ENCODE measurements around the gene LMO2.

Gene LMO2

DNA sequence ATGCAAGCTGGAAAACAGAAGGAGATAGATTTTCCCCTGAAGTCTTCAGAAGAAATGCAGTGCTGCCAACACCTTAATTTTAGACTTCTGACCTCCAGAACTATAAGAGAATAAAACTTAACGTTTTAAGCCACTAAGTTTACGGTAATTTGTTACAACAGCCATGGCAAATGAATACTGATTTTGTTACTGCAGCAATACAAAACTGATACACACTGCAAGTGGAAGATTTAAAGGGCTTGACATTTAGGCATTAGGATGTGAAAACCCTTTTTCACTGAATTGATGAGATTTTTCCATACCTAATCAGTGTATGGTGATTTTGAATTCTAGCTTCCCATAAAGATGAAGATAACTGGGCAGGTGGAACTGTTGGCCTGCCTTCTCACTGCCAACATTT is 22.1 kb upstream of the LMO2 start:
- no peak for DNase-seq (ENCODE audit: low read depth)

DNA sequence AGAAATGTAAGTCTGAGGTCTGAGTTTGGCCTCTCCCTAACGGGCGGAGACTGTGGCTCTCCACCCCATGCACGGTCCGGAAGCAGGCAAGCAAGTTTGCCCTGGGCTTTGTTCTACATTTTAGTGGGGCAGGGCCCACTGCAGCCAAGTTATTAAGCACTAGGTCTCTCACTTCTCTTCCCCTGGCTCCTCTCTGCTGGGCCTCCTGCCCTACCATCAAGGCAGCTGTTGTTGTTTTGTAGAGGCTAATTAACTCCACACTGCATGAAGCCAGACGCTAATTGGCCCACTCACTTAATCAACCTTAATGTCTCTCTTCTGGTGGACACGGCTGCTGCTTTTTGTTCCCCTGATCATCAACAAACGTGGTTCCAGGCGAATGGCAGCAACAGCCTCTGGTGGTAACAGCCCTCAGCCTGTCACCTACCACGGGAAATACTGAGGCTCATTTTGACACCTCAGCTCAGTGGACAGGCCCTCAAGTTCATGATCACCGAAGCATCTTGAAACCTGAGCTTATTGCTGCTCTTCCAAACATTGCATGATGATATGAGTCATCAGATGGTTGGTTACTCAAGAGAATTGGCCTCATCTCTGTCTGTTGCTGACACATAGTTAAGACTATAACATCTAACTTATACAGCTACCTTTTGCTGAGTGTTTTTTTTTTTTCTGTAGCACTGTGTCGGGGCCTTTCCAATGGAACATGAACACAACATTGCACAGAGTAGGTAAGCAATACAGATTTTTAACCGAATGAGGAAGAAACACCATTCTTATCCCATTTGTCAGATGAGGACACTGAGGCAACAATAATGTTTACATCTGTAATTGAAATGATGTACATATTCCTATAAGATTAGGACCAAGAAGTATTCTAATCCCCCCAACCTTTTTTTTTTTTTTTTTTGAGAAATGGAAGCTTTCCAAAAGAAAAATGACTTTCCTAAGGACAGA is 20.8 kb upstream of the LMO2 start:
- no peak for DNase-seq (ENCODE audit: low read depth)

DNA sequence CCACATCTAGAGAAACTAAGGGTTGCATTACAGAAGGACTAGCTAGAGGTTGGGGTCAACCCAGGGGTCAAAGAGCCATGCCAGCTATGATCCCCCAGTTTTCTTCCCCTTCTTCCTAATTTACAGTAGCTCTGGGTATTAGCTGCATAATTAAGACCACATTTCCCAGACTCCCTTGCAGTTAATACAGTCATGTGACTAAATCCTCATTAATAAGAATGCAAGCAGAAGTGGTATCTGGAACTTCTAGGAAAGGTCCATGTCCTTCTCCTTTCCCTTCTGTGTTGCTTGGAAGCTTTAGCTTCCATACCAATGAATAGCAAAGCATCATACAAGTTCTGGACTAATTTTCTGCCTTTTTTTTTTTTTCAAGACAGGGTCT is 19.1 kb upstream of the LMO2 start:
- DNase-seq (ENCODE audit: low read depth): no peak

GRCh38 chr11:33910296-33910957 is 18.6 kb upstream of the LMO2 start:
- no peak for DNase-seq (ENCODE audit: low read depth)

DNA sequence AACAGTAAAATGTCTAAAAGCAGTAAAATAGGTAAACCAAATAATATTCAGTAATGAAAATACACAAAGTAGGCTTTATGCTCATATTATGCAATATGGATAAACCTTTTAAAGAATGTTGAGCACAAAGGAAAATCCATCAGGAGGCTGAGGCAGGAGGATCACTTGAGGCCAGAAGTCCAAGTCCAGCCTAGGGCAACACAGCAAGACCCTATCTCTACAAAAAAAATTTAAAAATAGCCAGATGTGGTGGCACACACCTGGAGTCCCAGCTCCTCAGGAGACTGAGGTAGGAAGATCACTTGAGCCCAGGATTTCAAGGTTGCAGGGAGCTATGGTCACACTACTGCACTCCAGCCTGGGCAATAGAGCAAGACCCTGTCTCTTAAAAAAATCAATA is 17.7 kb upstream of the LMO2 start:
- DNase-seq (ENCODE audit: low read depth): no peak

GRCh38 chr11:33909150-33909549 is 17.3 kb upstream of the LMO2 start:
- no peak for DNase-seq (ENCODE audit: low read depth)

DNA sequence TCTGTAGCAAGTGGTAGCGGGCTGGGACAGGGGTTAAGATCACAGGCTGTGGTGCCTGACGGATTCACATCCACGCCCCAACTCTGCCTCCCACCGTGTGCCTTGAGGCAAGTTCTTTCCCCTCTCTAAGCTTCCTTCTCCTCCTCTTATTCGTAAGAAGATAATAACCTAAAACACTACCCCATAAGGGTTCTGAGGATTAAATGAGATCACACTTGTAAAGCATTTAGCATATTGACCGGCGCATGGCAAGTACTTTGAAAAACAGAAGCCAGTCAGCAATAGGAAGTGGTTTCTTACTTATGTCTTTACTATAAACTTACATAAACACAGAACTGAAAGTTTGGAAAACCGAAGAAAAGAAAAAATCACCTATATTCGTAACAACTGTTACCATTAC is 15.5 kb upstream of the LMO2 start:
- DNase-seq (ENCODE audit: low read depth): no peak

DNA sequence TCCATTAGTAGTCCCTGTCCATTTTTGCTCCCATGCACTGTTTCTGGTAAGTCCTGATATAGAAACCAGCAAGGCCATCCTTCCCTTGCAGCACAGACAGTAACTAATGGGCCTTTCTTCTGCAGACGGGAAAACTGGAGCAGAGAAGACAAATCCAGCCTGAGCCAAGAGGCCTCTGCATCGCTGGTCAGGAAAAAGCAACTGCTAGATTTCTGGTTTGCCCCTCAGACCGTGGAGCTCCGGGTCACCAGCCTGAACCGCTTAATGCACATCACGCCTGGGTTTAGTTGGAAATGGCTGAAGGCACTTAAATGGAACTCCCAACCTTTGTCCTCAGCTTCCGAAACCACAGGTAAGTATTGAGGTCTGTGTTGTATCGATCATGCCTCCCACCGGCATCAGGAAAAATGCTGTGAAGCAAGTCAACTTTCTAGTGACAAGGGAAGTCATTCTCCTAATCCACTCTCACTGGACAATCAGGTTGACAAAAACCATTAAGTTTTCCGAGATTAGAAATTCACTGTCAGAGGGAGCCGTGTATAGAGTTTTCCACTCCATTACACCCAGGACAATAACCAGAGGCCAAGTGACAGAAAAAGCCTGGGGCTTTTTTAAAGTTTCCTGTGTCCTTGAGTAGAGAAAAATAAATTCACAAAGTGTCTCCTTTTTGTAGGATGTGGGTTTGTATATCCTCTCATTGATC is 14.8 kb upstream of the LMO2 start:
- DNase-seq (ENCODE audit: low read depth): no peak

GRCh38 chr11:33904102-33904501 is 12.2 kb upstream of the LMO2 start:
- no peak for DNase-seq (ENCODE audit: low read depth)

GRCh38 chr11:33900159-33900840 is 8.4 kb upstream of the LMO2 start:
- DNase-seq (ENCODE audit: low read depth): no peak

DNA sequence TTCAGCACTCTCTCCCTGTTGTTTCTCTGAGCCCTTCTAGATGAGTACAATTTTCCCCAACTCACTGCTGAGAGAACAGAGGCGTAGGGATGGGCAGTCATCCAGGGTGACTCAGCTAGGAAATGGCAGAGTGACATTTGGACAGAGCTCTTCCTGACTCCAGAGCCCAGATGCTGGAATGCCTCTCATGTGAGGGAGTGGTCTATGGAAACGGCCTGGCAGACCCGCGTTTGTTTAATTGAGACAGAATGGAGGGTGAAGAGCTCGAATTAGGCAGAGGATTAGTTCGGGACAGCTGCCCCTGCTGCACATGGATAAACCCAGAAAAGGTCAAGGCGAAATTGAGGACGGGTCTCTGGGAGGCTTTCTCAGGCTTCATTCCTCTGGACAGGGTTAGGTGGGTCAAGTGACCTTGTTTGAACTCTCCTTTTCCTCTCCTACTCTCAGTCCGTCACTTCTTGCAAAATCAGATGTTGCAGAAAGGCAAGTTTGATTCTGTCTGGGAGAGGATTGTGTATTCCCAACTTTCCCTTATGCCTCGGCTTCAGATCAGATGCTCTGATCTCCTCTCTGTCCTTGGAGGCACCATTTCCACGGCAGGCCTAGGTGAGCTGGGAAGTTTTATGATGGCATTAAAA is 7.6 kb upstream of the LMO2 start:
- no peak for DNase-seq (ENCODE audit: low read depth)

GRCh38 chr11:33898957-33899356 is 7.1 kb upstream of the LMO2 start:
- no peak for DNase-seq (ENCODE audit: low read depth)

DNA sequence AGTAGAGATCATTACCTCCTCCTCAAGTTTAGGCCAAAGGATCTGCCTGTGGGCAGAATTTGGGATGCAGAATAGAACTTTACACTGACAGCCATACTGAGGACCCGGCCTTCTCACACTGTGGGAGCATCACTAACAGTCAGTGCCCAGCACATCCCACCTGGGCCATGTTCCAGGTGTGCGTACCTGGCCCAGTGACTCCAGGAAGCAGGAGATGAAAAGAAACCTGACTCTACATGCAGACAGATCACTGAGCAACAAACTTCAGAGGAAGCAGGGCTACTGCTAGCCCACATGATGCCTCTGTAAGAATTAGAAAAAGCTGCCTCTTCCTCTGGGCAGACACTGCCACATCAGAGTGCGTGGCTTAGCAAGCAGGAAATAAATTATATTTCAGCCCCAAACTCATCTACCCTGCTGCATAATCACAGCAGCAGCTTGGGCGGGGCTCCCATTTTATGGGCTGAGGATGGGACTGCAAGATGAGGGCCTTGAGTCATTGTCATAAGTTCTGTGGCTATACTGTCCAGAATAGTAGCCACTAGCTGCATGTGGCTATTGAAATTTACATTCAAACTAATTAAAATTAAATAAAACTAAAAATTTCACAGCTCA is 6.0 kb upstream of the LMO2 start:
- no peak for DNase-seq (ENCODE audit: low read depth)

- no peak for DNase-seq (ENCODE audit: low read depth)
These were observed 5.0 kb upstream of the LMO2 start for GRCh38 chr11:33896911-33897310.

GRCh38 chr11:33895752-33896137 is 3.9 kb upstream of the LMO2 start:
- DNase-seq (ENCODE audit: low read depth): no peak

DNA sequence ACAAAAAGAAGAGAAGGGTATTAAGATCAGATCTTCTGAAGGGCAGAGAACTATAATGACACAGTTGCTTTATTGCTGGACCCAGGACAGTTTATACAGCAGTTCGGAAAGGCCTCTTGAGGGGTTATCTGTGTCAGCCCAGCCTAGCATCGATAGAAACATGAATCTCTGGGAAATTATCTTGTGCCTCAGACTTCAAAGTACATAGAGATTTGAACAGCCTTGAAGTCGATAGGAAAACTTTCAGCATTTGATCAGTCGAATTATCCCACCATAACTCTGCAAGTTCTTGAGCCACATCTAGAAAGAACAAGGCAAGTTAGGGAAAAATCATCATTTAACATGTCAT is 2.5 kb upstream of the LMO2 start:
- no peak for DNase-seq (ENCODE audit: low read depth)

GRCh38 chr11:33893711-33894397 is 2.0 kb upstream of the LMO2 start:
- peak; percentile 72 for DNase-seq (ENCODE audit: low read depth)

DNA sequence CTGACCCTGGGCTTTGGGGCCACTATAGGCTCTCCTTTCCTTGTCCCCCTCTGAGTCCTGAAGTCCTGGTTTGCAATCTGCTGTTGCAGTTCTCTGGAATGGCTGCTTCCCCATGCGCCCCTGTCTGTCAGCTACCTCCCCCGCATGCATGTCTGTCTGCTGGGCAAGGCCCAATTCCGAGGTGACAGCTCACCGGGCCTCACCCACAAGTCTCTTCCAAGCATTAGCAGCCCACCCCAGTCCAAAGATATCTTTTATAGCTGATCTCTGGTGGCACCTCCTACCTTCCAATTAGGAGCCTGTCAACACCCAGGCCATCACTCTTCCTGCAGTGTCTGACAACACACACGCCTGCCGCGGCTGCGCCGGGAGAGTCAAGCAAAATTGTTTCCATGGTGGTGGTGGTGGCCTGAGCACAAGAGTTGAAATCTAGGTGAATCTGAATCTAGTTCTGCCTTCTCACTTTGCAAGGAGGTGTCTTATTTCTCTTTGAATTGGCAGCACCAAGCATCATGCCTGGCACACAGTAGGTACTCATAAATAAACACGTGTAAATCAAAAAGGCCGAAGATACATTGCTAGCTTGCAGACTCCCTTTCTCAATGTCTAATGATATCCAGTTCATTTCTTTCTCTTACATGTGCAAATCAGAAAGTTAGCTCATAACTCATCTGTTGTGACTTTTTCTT is 1.2 kb upstream of the LMO2 start:
- DNase-seq (ENCODE audit: low read depth): no peak

DNA sequence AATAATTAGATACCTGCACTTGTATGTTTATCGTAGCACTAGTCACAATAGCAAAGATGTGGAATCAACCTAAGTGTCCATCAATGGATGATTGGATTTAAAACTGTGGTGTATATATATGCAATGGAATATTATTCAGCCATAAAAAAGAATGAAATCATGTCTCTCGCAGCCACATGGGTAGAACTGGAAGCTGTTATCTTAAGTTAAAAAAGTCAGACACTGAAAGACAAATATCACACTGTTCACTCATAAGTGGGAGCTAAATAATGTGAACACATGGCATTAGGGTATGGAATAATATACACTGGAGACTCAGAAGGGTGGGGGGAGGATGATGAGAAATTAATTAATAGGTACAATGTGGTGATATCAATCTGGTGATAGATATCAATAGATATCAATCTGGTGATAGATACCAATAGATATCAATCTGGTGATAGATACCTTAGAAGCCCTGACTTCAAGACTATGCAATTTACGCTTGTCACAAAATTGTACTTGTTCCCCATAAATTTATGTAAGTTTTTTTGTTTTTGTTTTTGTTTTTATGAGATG is 2.0 kb downstream of the LMO2 start:
- DNase-seq (ENCODE audit: low read depth): no peak

DNA sequence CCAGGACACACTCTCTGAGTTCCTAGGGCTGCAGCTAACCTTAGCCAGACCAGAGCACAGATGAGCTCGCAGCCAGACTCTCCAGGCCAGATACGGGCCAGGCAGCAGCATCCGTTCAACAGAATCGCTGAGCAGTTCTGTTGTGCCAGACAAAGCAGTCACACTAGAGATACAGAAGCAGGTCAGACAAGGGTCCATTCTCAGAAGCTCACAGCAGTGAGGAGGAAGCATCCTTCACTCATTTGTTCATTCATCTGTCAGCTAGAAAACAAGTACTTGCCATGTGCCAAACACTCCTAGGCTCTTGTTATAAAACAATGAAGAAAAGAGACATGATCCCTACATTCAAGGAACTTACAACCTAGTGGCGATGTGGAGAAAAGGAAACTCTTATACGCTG is 2.6 kb downstream of the LMO2 start:
- no peak for DNase-seq (ENCODE audit: low read depth)
